PC-3 (cell line): ENCODE measurements around the gene DPYSL4.

Experiments
- CTCF ChIP-seq: fragments of 300-600 bp; sonication (generic); conservative IDR thresholded peaks from 2 replicates; pipeline ENCODE4 v1.5.1; 2017; ENCODE audit warnings: antibody characterized with exemption, low read depth, mild to moderate bottlenecking, low read length
- EZH2 ChIP-seq: fragments of 300-600 bp; sonication (generic); IDR thresholded peaks from one replicate; pipeline ENCODE4 v1.6.1; 2017; ENCODE audit warnings: antibody characterized with exemption, mild to moderate bottlenecking, low read length; ENCODE audit not compliant: unreplicated experiment

DNA sequence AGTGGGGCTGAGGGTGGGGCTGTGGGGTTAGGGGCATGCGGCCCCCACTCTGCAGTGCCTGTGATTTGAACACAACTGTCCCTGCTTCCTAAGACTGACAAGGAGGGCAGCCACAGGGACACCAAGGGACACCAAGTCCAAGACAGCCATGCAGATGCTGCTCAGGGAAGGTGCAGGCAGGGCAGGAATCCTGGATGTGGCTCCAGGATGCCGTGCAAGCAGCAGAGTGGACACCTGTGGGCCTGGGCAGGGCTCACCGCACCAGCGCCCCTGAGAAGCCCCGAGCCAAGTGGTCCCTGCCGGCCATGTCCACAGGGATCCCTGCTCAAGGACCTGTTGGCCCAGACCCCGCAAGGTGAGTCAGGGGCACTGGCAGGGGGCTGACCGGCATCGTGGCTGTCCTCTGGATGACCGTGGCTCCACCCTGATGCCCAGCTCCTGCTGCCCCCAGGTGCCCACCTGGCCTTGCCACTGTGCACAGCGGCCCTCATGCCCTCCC lies 62.5 kb downstream of the DPYSL4 start:
- TF ChIP-seq EZH2 (no peak), CTCF (no peak)
